Measurements from ENCODE around the gene MEGF11. TPM values are rescaled to one million over a fixed set of nuclear protein-coding genes. Genes with fewer than 3 reads are reported as not detected.
A peak's percentile ranks its signal among the peaks of the same experiment; 100 is the strongest.

MEGF11 gene
- total RNA-seq, 2 experiments from 2014 or later = 3.3 to 6.8 TPM

DNA sequence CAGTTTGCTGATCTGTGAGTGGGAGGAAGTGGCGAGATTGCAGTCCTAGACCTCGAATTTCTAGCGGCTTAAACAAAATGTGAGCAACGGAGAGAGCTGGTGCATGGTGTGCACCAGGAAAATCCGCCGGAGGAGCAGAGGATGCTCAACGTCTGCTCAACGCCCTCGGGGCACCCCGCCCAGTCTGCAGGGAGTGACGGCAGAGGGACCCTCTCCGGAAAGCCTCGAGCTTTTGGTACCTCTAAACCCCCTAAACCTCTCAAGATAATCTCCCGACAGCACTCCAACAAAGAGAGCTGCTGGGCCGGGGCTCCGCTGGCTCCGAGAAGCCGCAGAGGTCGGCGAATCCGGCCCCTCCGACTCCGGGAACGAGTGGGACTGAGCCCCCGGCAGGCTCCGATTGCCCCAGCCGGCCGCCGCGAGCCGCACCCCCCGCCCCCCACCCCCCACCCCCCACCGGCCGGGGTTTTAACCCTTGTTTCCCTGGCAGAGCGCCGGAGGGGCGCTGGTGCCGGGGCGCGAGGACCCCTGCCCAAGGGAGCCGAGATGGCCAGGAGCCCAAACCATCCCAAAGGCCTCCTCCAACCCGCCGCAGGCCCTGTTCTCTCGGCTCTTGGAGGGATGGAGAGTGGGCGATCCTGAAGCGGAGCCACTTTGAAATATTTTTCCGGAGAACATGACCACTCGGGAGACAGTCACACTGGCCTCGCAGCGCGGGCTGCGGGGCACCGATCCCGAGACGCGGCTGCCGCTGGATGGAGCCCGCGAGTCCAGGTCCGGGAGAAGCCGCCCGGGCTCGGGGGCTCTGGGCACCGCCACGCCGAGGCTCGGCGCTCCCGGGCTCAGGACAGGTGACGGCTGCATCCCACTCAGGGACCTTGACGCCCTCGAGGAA, 1.5 kb downstream of the MEGF11 start:
- no peaks in the 10 kb centered on the region for H4K20me1 ChIP-seq (ENCODE audit: insufficient read depth, low read length)
- H3K79me2 ChIP-seq (ENCODE audit: insufficient read depth, low read depth, low read length) = no peaks in the 10 kb centered on the region
- H3K4me1 ChIP-seq (ENCODE audit: insufficient read depth, low read length, poor library complexity, severe bottlenecking) = peaks cover 10% of the 10 kb centered on the region
- no peaks in the 10 kb centered on the region for H3K36me3 ChIP-seq (ENCODE audit: insufficient read depth, low read length)
- no peaks in the 10 kb centered on the region for H3K9me2 ChIP-seq (ENCODE audit: insufficient read depth, low read length)
- H3K4me2 ChIP-seq (ENCODE audit: low read length) = peak overlapping the region; percentile 82
- peak overlapping the region; percentile 51; the same call in 1 of the 2 replicates for H2AFZ ChIP-seq (ENCODE audit: low read length)
- H3K9me3 ChIP-seq (ENCODE audit: low read length) = no peaks in the 10 kb centered on the region
- TF ChIP-seq, protein P1, sequence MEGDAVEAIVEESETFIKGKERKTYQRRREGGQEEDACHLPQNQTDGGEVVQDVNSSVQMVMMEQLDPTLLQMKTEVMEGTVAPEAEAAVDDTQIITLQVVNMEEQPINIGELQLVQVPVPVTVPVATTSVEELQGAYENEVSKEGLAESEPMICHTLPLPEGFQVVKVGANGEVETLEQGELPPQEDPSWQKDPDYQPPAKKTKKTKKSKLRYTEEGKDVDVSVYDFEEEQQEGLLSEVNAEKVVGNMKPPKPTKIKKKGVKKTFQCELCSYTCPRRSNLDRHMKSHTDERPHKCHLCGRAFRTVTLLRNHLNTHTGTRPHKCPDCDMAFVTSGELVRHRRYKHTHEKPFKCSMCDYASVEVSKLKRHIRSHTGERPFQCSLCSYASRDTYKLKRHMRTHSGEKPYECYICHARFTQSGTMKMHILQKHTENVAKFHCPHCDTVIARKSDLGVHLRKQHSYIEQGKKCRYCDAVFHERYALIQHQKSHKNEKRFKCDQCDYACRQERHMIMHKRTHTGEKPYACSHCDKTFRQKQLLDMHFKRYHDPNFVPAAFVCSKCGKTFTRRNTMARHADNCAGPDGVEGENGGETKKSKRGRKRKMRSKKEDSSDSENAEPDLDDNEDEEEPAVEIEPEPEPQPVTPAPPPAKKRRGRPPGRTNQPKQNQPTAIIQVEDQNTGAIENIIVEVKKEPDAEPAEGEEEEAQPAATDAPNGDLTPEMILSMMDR (conservative IDR thresholded peaks at IDR 0.05; ENCODE audit: low read length) = peak; percentile 80
- no peak for TF ChIP-seq EZH2phosphoT487 (IDR thresholded peaks at IDR 0.05; ENCODE audit: borderline replicate concordance, low read depth, low read length)
- H3K4me3 ChIP-seq (ENCODE audit: low read depth, low read length, poor library complexity, severe bottlenecking) = peak overlapping the region; percentile 57
- peak; percentile 53 for DNase-seq (ENCODE audit: low spot score)
- ChIA-PET POLR2A (interaction anchor here (0.6 kb wide), 1 partner anchor 31 kb away, joined by 3 read pairs; no protein-coding TSS in a partner anchor), CTCF (ENCODE audit: unreplicated experiment) (no interaction called here)
- intact Hi-C loops (cut with micrococcal nuclease; ENCODE audit: unreplicated experiment) = no loop called here
- H3K27ac ChIP-seq (ENCODE audit: low read depth, low read length, poor library complexity, severe bottlenecking) = no peak overlapping the region
- BruUV-seq (replicated peaks) = no TSS peak

DNA sequence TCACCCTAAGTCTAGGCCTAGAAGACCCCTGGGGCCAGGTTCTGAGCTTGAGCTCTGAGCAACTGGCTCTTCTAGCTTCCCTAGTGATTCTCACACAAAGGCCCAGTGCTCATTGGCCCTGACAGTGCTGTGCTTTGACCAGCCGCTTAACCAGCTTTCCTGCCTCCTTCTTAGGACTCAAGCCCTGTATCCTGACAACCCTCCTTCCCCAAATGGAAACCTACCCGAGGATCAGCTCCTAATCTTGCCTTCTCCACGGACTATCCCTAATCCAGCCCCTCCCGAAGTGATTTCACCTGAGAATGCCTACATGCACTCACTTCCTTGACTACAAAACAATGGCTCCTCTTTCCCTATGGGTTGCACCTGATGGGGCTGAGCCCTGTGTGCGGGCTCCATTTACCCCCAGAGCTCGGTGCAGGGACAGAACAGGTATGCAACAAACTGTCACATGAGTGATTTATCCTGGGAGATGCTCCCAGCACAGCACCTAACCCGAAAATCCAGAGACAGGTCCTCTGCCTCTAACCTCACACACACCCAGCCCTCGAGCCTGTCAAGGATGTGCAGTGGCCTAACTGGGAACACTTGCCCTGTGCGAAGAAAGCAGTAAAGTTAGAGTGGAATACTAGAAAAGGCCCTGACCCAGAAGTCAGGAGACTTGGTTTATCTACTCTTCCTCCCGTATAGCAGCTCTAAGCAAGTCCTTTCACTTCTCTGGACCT, 2.3 kb downstream of the MEGF11 start:
- H2AFZ ChIP-seq (ENCODE audit: low read length) = no peak overlapping the region
- BruUV-seq (replicated peaks) = no TSS peak
- H3K36me3 ChIP-seq (ENCODE audit: insufficient read depth, low read length) = no peaks in the 10 kb centered on the region
- H3K79me2 ChIP-seq (ENCODE audit: insufficient read depth, low read depth, low read length) = no peaks in the 10 kb centered on the region
- H3K4me1 ChIP-seq (ENCODE audit: insufficient read depth, low read length, poor library complexity, severe bottlenecking) = peaks cover 10% of the 10 kb centered on the region
- no peaks in the 10 kb centered on the region for H3K9me3 ChIP-seq (ENCODE audit: low read length)
- H3K27ac ChIP-seq (ENCODE audit: low read depth, low read length, poor library complexity, severe bottlenecking) = no peak overlapping the region
- intact Hi-C loops (cut with micrococcal nuclease; ENCODE audit: unreplicated experiment) = no loop called here
- H3K4me2 ChIP-seq (ENCODE audit: low read length) = no peak overlapping the region
- no peaks in the 10 kb centered on the region for H4K20me1 ChIP-seq (ENCODE audit: insufficient read depth, low read length)
- CTCF ChIA-PET (ENCODE audit: unreplicated experiment) = interaction anchor here (0.7 kb wide), 1 partner anchor 306 kb away, joined by 3 read pairs; no protein-coding TSS in a partner anchor
- POLR2A ChIA-PET = interaction anchor here (0.6 kb wide), 1 partner anchor 32 kb away, joined by 3 read pairs; no protein-coding TSS in a partner anchor
- no peaks in the 10 kb centered on the region for H3K9me2 ChIP-seq (ENCODE audit: insufficient read depth, low read length)
- DNase-seq (ENCODE audit: low spot score) = no peak
- TF ChIP-seq EZH2phosphoT487 (IDR thresholded peaks at IDR 0.05; ENCODE audit: borderline replicate concordance, low read depth, low read length) = no peak
- TF ChIP-seq, protein P1 (conservative IDR thresholded peaks at IDR 0.05; ENCODE audit: low read length) = no peak
- no peak overlapping the region for H3K4me3 ChIP-seq (ENCODE audit: low read depth, low read length, poor library complexity, severe bottlenecking)
